DND-41 (cell line): Measurements from ENCODE around the gene KLF11.

Experiments
- ATAC-seq: fragments of 200-7000 bp; cut with Tn5 transposase; 3 replicates; pipeline ENCODE4 v1.9.1; 2021; ENCODE audit warnings: low read depth; ENCODE audit not compliant: insufficient read depth
- DNase-seq: peaks from one replicate; pipeline ENCODE4 v3.0.0-alpha.2; 2020
- H2AFZ ChIP-seq: 2 replicates; pipeline ENCODE4 v1.6.0; 2012; ENCODE audit warnings: low read depth, low read length
- H3K27ac ChIP-seq: 2 replicates; pipeline ENCODE4 v1.5.1; 2012; ENCODE audit warnings: low read length, inconsistent platforms
- H3K27me3 ChIP-seq: fragments of 200-600 bp; sonication (generic); 2 replicates; pipeline ENCODE4 v1.6.0; 2012; ENCODE audit warnings: low read length, mild to moderate bottlenecking, inconsistent platforms; ENCODE audit not compliant: insufficient read depth, poor library complexity
- H3K36me3 ChIP-seq: 2 replicates; pipeline ENCODE4 v1.5.1; 2012; ENCODE audit warnings: low read length, inconsistent platforms; ENCODE audit not compliant: insufficient read depth
- H3K4me1 ChIP-seq: 2 replicates; pipeline ENCODE4 v1.5.1; 2012; ENCODE audit warnings: mild to moderate bottlenecking, low read length; ENCODE audit not compliant: insufficient read depth
- H3K4me2 ChIP-seq: 2 replicates; pipeline ENCODE4 v1.6.0; 2012; ENCODE audit warnings: mild to moderate bottlenecking, moderate library complexity, low read length, inconsistent platforms; ENCODE audit not compliant: insufficient read depth
- H3K4me3 ChIP-seq, 2 experiments: fragments of 200-600 bp in 1 of 2; shearing (Covaris generic) in 1 of 2; 2 replicates each; pipeline ENCODE4 v1.5.1; 2012 to 2016; ENCODE audit warnings: inconsistent platforms in 2 of 2, low read length in 2 of 2, mild to moderate bottlenecking in 2 of 2, low read depth in 1 of 2, moderate library complexity in 1 of 2
- H3K79me2 ChIP-seq: 2 replicates; pipeline ENCODE4 v1.6.0; 2012; ENCODE audit warnings: low read length, inconsistent platforms; ENCODE audit not compliant: insufficient read depth
- H3K9ac ChIP-seq: 2 replicates; pipeline ENCODE4 v1.6.0; 2012; ENCODE audit warnings: low read depth, mild to moderate bottlenecking, inconsistent platforms, low read length, moderate library complexity
- H3K9me3 ChIP-seq: 2 replicates; pipeline ENCODE4 v1.5.1; 2012; ENCODE audit warnings: low read length, moderate library complexity, mild to moderate bottlenecking, inconsistent platforms; ENCODE audit not compliant: insufficient read depth, severe bottlenecking
- H4K20me1 ChIP-seq: 2 replicates; pipeline ENCODE4 v1.6.0; 2012; ENCODE audit warnings: low read length; ENCODE audit not compliant: insufficient read depth
- CTCF ChIP-seq: IDR thresholded peaks from 2 replicates; pipeline ENCODE4 v1.5.1; 2012; ENCODE audit warnings: borderline replicate concordance, low read length, moderate library complexity, mild to moderate bottlenecking; ENCODE audit not compliant: poor library complexity, severe bottlenecking; ENCODE audit errors: extremely low read depth
- EZH2 ChIP-seq: IDR thresholded peaks from 3 replicates; pipeline ENCODE4 v1.6.1; 2012; ENCODE audit warnings: borderline replicate concordance, low read depth, mild to moderate bottlenecking, moderate library complexity, low read length, inconsistent platforms; ENCODE audit not compliant: severe bottlenecking

KLF11 gene

GRCh38 chr2:10019174-10019573 lies 24.2 kb upstream of the KLF11 start:
- no peak for TF ChIP-seq CTCF
- TF ChIP-seq EZH2: no peak
- Histone ChIP-seq H3K36me3 (no peaks in the 10 kb centered on the region), H3K9me3 (no peaks in the 10 kb centered on the region), H3K27ac (no peak overlapping the region), H2AFZ (no peak overlapping the region), H3K79me2 (no peaks in the 10 kb centered on the region), H3K9ac (no peak overlapping the region), H3K27me3 (no peaks in the 10 kb centered on the region), H3K4me2 (no peak overlapping the region), H3K4me3 (no peak overlapping the region), H4K20me1 (peaks cover 4% of the 10 kb centered on the region; the same call in 1 of the 2 replicates), H3K4me1 (no peaks in the 10 kb centered on the region)
- no peak for ATAC-seq
- no peak for DNase-seq

DNA sequence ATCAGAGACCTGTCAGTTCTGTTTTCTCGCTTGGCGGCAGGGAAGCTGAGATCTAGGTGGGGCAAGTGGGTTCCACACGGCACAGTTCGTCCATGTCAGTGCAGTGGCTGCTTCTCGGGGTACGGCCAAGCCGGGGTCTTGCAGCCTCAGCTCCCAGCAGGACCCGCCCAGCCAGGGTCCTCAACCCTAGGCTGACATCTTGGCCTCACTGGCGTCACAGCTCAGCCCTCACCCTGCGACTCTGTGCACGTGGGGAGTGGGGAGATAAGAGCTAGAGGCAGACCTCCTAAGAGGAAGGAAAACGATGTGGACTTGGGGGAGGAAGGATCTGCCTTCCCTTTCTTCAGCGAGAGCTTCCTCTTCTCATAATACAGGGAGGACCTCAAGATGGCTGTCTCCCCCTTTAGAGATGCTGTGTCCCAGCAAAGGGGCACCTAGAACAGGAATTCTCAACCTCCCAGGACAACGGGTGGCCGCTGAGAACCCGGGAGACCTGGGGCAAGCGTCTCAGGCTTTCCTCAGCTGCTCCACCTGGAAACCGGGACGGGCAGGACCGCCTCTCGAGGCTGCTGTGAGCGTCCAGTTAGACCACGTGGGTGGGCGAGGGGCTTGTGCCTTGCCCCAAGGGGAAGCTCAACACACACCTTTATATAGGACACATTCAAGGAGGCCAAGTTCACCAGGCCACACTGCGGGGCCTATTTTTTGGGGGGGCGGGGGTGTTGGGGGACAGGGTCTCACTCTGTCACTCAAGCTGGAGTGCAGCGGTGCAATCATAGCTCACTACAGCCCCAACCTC lies 23.5 kb upstream of the KLF11 start:
- DNase-seq (no peak), ATAC-seq (no peak)
- H2AFZ ChIP-seq: no peak overlapping the region
- H4K20me1 ChIP-seq: peaks cover 4% of the 10 kb centered on the region; the same call in 1 of the 2 replicates
- H3K4me1 ChIP-seq: no peaks in the 10 kb centered on the region
- H3K36me3 ChIP-seq: no peaks in the 10 kb centered on the region
- H3K9ac ChIP-seq: no peak overlapping the region
- no peaks in the 10 kb centered on the region for H3K9me3 ChIP-seq
- no peak overlapping the region for H3K4me3 ChIP-seq
- H3K27me3 ChIP-seq: no peaks in the 10 kb centered on the region
- no peaks in the 10 kb centered on the region for H3K79me2 ChIP-seq
- TF ChIP-seq EZH2: no peak
- no peak for TF ChIP-seq CTCF
- no peak overlapping the region for H3K4me2 ChIP-seq
- no peak overlapping the region for H3K27ac ChIP-seq

DNA sequence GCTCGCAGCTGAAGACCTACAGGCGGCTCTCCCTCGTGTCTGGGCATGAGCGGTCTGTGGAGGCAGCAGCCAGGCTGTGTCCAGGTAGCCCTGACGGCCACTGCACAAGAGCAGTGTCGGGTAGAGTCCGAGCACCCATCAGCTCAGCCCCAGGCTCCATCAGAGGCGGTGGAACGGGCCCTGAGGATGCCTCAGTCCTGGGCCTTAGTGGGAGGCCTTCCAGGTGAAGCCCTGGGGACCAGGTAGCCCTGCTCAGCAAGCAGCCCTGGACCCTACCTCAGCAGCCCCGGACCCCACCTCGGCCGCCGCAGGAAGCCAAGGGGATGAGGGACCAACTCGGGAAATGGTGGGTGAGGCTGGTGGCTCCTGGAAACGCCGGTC lies 21.3 kb upstream of the KLF11 start:
- no peak for ATAC-seq
- H3K4me2 ChIP-seq: no peak overlapping the region
- H3K27ac ChIP-seq: no peak overlapping the region
- no peaks in the 10 kb centered on the region for H3K27me3 ChIP-seq
- no peak overlapping the region for H3K9ac ChIP-seq
- TF ChIP-seq CTCF (no peak), EZH2 (no peak)
- no peaks in the 10 kb centered on the region for H3K36me3 ChIP-seq
- 0 out of 2 replicates have a peak, but pooled peaks cover 4% of the 10 kb centered on the region for H4K20me1 ChIP-seq
- no peak overlapping the region for H3K4me3 ChIP-seq
- no peaks in the 10 kb centered on the region for H3K4me1 ChIP-seq
- DNase-seq: no peak
- H3K79me2 ChIP-seq: no peaks in the 10 kb centered on the region
- H3K9me3 ChIP-seq: no peaks in the 10 kb centered on the region
- H2AFZ ChIP-seq: no peak overlapping the region

DNA sequence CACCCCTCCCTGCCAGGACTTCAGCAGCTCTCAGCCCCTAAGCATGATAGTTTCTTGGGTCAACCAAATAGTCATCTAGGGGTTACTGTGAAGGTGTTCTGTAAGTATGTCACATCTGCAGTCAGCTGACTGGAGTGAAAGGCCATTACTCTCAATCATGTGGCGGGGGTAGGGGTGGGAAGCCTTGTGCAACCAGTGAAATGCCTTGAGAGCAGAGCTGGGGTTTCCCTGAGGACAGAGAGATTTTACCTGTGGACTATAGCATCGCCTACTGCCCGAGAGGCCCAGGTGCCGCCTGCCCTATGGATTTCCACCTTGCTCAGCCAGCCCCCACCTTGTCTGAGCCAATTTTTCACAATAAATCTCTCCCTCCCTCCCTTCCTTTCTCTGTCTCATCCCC lies 20.9 kb upstream of the KLF11 start:
- ATAC-seq (no peak), DNase-seq (no peak)
- Histone ChIP-seq H3K4me1 (no peaks in the 10 kb centered on the region), H4K20me1 (0 out of 2 replicates have a peak, but pooled peaks cover 4% of the 10 kb centered on the region), H3K9me3 (no peaks in the 10 kb centered on the region), H2AFZ (no peak overlapping the region), H3K79me2 (no peaks in the 10 kb centered on the region), H3K36me3 (no peaks in the 10 kb centered on the region), H3K27ac (no peak overlapping the region), H3K4me2 (no peak overlapping the region), H3K4me3 (no peak overlapping the region), H3K27me3 (no peaks in the 10 kb centered on the region), H3K9ac (no peak overlapping the region)
- TF ChIP-seq CTCF (no peak), EZH2 (no peak)
